ENCODE results near the gene RUFY1. TPM values are rescaled to one million over a fixed set of nuclear protein-coding genes. Genes with fewer than 3 reads are reported as not detected.
A peak's percentile ranks its signal among the peaks of the same experiment; 100 is the strongest.
"Not testable (repeated sequence)": the region's sequence is repeated elsewhere in the genome, so short reads cannot be mapped to it uniquely, and the experiment has no call there.

The RUFY1 gene
- 10 to 100 TPM; 19.5 to 37.0 (median 25.5) TPM for polyA plus RNA-seq

DNA sequence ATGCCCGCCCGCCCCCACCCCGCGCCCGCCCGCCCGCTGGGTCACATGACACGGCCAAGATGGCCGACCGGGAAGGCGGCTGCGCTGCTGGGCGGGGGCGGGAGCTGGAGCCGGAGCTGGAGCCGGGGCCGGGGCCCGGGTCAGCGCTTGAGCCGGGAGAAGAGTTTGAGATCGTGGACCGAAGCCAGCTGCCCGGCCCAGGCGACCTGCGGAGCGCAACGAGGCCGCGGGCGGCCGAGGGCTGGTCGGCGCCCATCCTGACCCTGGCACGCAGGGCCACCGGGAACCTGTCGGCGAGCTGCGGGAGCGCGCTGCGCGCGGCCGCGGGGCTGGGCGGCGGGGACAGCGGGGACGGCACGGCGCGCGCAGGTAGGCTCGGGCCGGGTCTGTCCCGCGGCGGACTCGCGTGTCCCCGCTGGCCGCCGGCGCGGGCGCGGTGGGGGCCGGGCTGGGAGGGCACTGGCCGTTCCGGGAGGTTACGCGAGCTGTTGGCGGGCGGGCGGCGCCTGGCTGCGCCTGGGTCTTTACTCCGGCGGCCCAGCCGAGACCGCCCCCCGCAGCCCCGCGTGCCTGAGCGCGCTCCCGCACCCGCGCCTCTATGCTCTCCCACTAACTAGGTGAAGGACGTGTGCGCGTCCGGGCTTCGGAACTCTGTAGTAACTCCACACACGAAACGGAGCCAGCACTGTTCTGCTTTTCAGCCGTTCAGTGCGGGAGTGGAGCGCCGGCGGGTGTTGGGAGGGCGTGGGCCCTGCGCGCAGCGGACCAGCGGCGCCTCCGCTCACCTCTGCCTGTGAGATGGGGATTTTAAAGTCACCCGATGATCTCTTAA is at the start of gene RUFY1:
Gene RUFY1, plus strand, starts transcription at position 44 of the 832 bp plus-strand sequence. Its CDS starts 16 bp downstream, at position 60.
- 0% methylated on average over 49 to 104 of the region's 109 CpGs for WGBS, 3 donors

GRCh38 chr5:179501997-179502396 is 48.4 kb upstream of the RUFY1 start:
- WGBS, 3 donors: no CpG with 5 or more reads among the region's 11 CpGs
- H3K27ac ChIP-seq (ENCODE audit: low read depth, low read length): not testable (repeated sequence)

More for the DNA sequence above, at the start of gene RUFY1:
- H3K27ac ChIP-seq (ENCODE audit: low read depth, low read length): peak within 1 kb of the TSS; percentile 88

DNA sequence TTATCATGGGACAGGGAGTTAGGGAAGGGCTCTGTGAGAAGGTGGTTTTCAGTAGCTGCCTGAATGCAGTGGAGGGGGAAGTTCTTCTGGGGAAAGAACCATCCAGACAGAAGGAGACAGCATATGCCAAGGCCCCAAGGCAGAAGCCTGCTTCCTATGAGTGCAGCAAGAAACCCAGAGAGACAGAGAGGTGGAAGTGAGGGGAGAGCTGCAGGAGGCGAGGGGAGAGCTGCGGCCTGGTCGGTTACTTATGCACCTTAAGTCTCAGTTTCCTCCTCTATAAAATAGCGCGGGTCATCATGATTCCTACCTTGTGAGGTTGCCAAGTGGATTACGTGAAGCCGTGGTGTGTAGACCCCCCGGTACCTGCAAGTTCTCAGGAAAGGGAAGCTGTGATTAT is 47.9 kb upstream of the RUFY1 start:
- WGBS, 3 donors: 91 to 94% (median 91%) methylated on average over 3 to 5 of the region's 8 CpGs
- not testable (repeated sequence) for H3K27ac ChIP-seq (ENCODE audit: low read depth, low read length)

- WGBS, 3 donors: 54 to 61% (median 61%) methylated on average over 7 of the region's 7 CpGs
- H3K27ac ChIP-seq (ENCODE audit: low read depth, low read length): no peak overlapping the region
Observed at GRCh38 chr5:179504191-179504590, 46.2 kb upstream of the RUFY1 start.

- no peak overlapping the region for H3K27ac ChIP-seq (ENCODE audit: low read depth, low read length)
- 43 to 70% (median 70%) methylated on average over 17 of the region's 17 CpGs for WGBS, 3 donors
Observed at GRCh38 chr5:179504600-179505396, 45.6 kb upstream of the RUFY1 start.

GRCh38 chr5:179505636-179506261 is 44.6 kb upstream of the RUFY1 start:
- H3K27ac ChIP-seq (ENCODE audit: low read depth, low read length): no peak overlapping the region
- WGBS, 3 donors: 90 to 93% (median 92%) methylated on average over 12 of the region's 12 CpGs

DNA sequence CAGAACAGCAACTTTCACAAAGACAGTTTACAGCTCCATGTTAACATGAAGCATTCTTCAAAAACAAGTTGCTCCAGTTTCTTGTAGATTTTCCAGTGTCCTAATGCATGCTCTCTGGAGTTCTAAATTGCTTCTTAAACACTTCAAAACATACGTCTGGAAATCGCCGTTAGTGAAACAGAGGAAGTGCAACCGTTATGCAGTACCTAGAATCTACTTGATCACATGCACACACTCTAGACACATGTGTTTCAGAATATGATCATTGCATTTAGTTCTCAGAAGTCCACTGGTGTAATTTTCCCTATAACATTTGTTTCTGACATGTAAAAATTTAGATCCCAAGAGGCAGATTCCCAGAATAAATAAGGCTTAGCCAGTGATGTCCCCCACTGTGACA is 41.1 kb upstream of the RUFY1 start:
- 3 to 10% (median 10%) methylated on average over 4 of the region's 4 CpGs for WGBS, 3 donors
- H3K27ac ChIP-seq (ENCODE audit: low read depth, low read length): no peak overlapping the region

DNA sequence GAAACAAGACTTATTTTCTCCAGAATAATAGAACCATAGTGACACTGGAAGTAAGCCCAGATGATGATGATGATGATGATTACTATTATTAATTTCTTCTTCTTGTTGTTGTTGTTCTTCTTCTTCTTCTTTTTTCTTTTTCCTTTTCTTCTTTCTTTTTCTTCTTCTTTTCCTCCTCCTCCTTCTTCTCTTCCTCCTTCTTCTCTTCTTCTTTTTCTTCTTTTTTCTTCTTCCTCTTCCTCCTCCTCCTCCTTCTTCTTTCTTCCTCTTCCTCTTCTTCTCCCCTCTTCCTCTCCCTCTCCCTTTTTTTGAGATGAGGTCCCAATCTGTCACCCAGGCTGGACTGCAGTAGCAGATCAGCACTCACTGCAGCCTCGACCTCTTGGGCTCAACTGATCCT is 40.5 kb upstream of the RUFY1 start:
- 63 to 92% (median 84%) methylated on average over 1 of the region's 1 CpG for whole genome bisulfite sequencing, 3 donors
- no peak overlapping the region for H3K27ac ChIP-seq (ENCODE audit: low read depth, low read length)

- WGBS, 3 donors: 87 to 92% (median 88%) methylated on average over 15 of the region's 15 CpGs
Observed at GRCh38 chr5:179512452-179513000, 37.8 kb upstream of the RUFY1 start.

GRCh38 chr5:179515501-179515900 is 34.9 kb upstream of the RUFY1 start:
- 53 to 78% (median 64%) methylated on average over 5 to 7 of the region's 7 CpGs for WGBS, 3 donors
- not testable (repeated sequence) for H3K27ac ChIP-seq (ENCODE audit: low read depth, low read length)

More at GRCh38 chr5:179512452-179513000, 37.8 kb upstream of the RUFY1 start:
- H3K27ac ChIP-seq (ENCODE audit: low read depth, low read length): no peak overlapping the region

DNA sequence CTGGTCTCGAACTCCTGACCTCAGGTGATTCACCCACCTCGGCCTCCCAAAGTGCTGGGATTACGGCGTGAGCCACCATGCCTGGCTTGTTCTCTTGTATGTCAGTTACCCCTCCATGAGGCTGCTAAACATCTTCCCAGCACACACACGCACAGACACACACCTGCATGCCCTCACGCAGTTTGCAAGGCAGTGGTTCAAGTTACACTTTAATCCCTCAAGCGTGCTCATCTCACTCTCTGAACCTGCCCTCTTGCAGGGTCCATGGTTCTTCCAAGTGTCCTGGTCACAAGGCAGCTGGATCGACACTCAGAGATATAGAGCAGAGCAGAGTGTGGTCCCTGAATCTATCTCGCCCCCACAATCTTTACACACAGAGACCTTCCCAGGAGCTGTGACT is 34.1 kb upstream of the RUFY1 start:
- 70 to 83% (median 72%) methylated on average over 9 of the region's 9 CpGs for WGBS, 3 donors
- H3K27ac ChIP-seq (ENCODE audit: low read depth, low read length): no peak overlapping the region

DNA sequence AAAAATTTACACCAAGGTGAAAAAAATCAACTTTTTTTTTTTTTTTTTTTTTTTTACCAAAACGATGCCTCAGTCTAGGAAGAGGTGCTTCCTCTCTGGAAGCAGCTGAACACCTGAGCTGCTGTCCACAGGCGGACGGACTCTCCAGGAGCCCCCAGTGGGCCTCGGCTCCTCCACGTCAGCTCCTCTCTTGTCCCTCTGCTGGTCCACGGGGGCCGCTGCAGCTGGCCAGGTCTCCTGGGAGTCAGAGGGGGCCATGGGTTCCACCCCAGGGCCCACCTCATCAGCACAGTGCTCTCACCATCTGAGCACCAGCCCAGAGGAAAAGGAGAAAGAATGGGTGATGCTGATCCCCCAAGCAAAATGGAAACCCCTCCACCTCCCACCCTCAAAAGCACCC is 32.6 kb upstream of the RUFY1 start:
- WGBS, 3 donors: 45 to 60% (median 50%) methylated on average over 1 to 5 of the region's 7 CpGs
- H3K27ac ChIP-seq (ENCODE audit: low read depth, low read length): not testable (repeated sequence)

DNA sequence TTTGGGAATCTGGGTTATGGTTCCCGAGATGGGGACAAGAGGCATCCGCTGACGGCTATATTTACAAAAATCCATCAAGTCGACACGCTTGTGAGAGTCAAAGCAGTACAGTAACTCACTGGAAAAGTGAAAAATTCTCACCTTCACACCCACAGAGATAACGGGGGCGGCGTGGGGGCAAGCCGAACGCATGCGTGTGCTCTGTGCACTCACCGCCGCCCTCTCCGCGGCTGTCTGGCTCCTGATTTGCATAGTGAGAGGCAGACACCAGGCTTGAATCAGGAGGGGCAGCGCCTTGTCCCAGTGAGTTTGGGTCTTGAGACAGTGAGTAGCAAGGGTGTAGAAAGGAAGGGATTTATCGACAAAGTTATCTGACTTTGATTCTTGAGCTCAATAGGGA is 32.0 kb upstream of the RUFY1 start:
- H3K27ac ChIP-seq (ENCODE audit: low read depth, low read length): not testable (repeated sequence)
- WGBS, 3 donors: 58 to 60% (median 59%) methylated on average over 10 to 14 of the region's 17 CpGs

GRCh38 chr5:179519416-179520070 is 30.8 kb upstream of the RUFY1 start:
- 38 to 82% (median 77%) methylated on average over 14 of the region's 15 CpGs for WGBS, 3 donors
- H3K27ac ChIP-seq (ENCODE audit: low read depth, low read length): not testable (repeated sequence)

DNA sequence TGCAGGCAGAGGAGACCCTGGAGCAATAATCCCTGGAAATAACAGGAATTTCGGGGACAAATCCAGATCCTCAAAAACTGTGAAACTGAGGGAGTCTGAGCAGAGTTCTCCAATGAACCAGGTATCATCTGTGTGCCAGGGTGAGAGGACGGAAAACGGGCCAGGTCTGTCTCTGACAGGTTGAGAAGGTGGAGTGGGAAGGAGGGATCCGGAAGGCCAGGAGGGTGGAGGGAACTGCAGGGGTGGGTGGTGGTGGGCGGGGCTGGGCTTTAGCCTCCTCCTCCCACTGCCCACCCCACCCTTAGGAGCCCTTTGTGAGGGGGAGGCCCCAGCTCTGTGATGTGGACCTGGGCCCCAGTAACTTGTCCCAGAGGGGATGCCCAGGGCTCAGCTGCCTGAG is 28.2 kb upstream of the RUFY1 start:
- not testable (repeated sequence) for H3K27ac ChIP-seq (ENCODE audit: low read depth, low read length)
- 78 to 92% (median 84%) methylated on average over 4 to 5 of the region's 5 CpGs for WGBS, 3 donors

DNA sequence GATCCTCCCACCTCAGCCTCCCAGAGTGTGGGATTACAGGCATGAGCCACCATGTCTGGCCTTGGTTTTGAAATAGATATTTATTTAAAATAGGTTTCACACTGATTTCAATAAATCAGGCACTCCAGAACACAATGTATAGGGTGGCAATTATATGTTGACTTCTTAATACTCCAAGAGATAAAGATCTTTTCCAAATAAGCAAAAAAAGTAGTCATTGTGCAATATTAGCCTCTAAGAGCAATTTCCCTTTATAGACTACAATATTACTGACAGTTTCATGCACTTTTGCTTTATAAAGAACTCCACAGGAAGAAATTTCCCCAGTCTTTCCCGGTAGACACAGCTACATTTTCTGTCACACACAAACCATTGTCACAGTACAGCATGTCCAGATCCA is 23.4 kb upstream of the RUFY1 start:
- 21 to 45% (median 40%) methylated on average over 1 of the region's 1 CpG for WGBS, 3 donors
- H3K27ac ChIP-seq (ENCODE audit: low read depth, low read length): no peak overlapping the region

DNA sequence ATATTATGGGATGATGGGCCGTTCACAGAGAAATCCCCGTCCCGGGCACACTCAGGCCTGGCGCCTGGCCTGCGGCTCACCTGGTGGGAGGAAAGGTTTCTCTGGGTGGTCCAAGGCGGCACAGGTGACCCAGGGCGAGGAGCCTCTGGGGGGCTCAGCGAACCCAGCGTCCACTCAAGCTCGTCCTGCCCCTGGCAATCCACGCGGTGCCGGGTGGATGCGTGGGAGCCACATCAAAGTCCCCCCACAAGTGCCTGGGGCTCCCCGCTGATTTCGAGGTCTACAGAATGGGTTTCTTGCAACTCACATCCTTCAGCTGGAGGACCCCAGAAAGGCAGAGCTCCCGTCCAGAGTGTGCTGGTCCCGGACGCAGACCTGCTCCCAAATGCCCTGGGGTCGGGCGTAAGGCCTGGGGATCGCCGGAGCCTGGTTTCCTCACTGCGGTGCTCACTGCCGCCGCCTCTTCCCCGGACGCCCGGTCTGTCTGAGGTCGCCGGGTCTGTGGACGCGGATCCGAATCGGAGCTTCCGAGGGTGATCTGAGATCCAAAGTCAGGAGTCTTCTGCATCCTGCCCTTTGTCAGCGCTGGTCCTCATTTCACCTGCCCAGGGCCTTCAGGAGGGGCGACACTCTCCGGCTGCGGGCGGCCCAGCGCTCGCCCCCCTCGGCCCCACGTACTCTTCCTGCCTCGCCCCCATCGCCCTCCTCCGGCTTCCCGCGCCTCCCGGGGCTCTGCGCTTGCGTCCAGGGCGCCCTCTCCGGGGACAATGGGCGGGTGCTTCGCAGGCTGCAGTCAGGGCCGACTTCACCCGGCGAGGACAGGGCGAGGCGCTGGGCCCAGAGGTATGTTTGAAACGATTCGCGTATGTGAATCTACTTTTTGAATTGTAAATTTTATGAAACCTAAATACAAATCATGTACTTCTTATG is 20.0 kb upstream of the RUFY1 start:
- WGBS, 3 donors: 17 to 29% (median 23%) methylated on average over 60 to 65 of the region's 65 CpGs
- no peak overlapping the region for H3K27ac ChIP-seq (ENCODE audit: low read depth, low read length)

Data from adipose tissue (tissue), 3 donors.